HUES6 (cell line): ENCODE measurements around the gene ADGRD1.

Experiments
- H3K27ac ChIP-seq: 2 replicates; pipeline ENCODE4 v1.7.0; 2013; ENCODE audit warnings: low read depth, mild to moderate bottlenecking, low read length, inconsistent platforms
- H3K27me3 ChIP-seq: 2 replicates; pipeline ENCODE4 v1.6.1; 2013; ENCODE audit warnings: low read length; ENCODE audit not compliant: control insufficient read depth, insufficient read depth
- H3K36me3 ChIP-seq: 2 replicates; pipeline ENCODE4 v1.6.1; 2013; ENCODE audit warnings: low read length; ENCODE audit not compliant: control insufficient read depth, insufficient read depth
- H3K4me1 ChIP-seq: 2 replicates; pipeline ENCODE4 v1.6.1; 2013; ENCODE audit warnings: low read length; ENCODE audit not compliant: control insufficient read depth, insufficient read depth
- H3K4me3 ChIP-seq: 2 replicates; pipeline ENCODE4 v1.5.1; 2013; ENCODE audit warnings: low read depth, low read length
- H3K9ac ChIP-seq: one replicate; pipeline ENCODE4 v1.6.1; 2013; ENCODE audit warnings: mild to moderate bottlenecking, low read length
- H3K9me3 ChIP-seq: 2 replicates; pipeline ENCODE4 v1.6.1; 2013; ENCODE audit warnings: low read depth, low read length; ENCODE audit not compliant: control insufficient read depth, insufficient read depth

ADGRD1 gene

DNA sequence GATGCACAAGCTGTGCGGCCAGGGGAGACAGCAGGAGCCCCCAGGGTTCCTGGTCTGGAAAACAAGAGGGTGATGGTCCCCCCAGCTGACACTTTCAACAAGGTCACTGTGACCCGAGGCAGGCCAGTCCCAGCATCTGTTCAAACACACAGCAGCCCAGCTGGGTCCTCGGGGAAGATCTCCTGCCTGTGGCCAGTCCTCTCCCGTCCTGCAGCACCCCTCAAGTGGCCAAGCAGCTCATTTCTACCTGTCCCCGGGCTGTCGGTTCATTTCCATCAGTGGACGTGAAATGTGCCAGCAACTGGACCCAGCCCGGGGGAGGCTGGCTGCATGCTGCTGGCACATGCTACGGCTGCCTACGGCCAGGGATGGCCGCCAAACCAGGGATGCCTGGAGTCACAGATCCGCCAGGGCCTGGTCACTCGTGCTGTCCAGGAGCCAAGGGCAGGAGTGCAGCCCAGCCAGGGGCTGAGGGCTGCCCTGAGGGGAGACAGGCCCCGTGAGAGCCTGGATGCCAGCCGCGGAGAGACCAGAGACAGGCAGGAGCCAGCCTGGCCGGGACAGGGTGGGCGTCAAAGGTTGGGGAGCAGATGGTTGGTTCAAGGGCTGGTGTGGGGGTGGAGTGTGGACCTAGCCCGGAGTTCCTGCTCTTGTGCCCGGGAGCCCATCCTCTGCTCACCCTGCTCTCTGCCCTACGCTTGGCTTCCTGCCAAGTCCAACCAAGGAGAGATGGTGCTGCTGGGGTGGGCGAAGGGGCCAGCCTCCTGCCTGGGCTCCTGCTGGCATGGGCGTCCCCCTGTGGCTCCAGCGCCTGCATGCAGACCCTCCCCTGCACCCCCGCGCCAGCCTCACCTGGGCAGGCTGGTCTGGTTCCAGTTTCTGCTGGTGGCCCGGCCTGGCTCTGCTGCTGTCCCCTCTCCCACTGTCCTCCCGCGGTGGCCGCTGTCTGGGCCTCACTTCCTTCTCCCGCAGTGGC is 143.8 kb downstream of the ADGRD1 start:
- H3K9me3 ChIP-seq, result peaks cover 5% of the 10 kb centered on the region
- no peaks in the 10 kb centered on the region for H3K36me3 ChIP-seq
- H3K4me3 ChIP-seq, result no peak overlapping the region
- no peak overlapping the region for H3K27ac ChIP-seq
- no peaks in the 10 kb centered on the region for H3K27me3 ChIP-seq
- no peaks in the 10 kb centered on the region for H3K4me1 ChIP-seq
- no peak overlapping the region for H3K9ac ChIP-seq

DNA sequence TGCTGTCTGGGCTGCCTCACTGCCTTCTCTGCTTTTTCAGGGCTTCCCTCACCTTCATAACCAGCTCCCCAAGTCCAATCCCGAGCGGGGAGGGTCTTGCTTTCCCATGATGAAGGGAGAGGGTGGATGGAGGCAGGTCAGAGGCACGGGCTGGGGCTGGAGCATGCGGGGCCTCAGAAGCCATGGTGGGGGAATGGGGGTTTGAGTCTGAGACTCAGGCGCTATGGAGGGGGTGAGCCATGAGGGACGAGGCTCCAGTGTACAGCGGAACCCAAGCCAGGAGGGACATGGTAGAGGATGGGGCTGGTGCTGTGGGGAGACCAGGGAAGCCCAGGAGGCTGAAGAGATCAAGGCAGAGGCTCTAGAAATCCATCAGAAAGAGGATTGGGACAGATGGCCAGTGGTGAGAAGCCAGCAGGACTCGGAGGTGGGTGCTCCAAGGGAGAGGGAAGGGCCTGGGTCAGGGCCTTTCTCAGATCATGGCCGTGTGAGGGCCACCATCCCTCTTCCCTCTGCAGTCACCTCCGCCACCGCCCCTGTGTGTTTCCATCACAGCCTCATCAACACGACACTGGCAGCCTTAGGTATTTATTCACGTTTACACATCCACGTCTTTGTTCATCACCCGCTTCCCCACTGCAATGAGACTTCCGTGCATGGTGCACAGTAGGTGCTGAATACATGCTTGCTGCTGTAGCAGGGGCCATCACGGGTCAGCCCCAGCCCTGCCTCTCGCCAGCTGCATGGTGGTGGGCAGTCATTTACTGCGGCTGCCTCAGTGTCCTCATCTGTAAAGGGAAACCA is 144.7 kb downstream of the ADGRD1 start:
- H3K9ac ChIP-seq, result no peak overlapping the region
- no peak overlapping the region for H3K27ac ChIP-seq
- H3K9me3 ChIP-seq, result peaks cover 5% of the 10 kb centered on the region
- H3K4me1 ChIP-seq, result no peaks in the 10 kb centered on the region
- H3K4me3 ChIP-seq, result no peak overlapping the region
- H3K36me3 ChIP-seq, result no peaks in the 10 kb centered on the region
- H3K27me3 ChIP-seq, result no peaks in the 10 kb centered on the region

- no peaks in the 10 kb centered on the region for H3K36me3 ChIP-seq
- H3K4me1 ChIP-seq, result no peaks in the 10 kb centered on the region
- H3K27me3 ChIP-seq, result no peaks in the 10 kb centered on the region
- no peak overlapping the region for H3K9ac ChIP-seq
- H3K9me3 ChIP-seq, result peaks cover 5% of the 10 kb centered on the region
- no peak overlapping the region for H3K4me3 ChIP-seq
- H3K27ac ChIP-seq, result no peak overlapping the region
Observed at GRCh38 chr12:131100031-131100674, 146.4 kb downstream of the ADGRD1 start.

- H3K4me3 ChIP-seq, result no peak overlapping the region
- H3K27ac ChIP-seq, result no peak overlapping the region
- H3K4me1 ChIP-seq, result no peaks in the 10 kb centered on the region
- H3K9ac ChIP-seq, result no peak overlapping the region
- H3K36me3 ChIP-seq, result no peaks in the 10 kb centered on the region
- peaks cover 4% of the 10 kb centered on the region; the same call in 1 of the 2 replicates for H3K27me3 ChIP-seq
- H3K9me3 ChIP-seq, result peaks cover 5% of the 10 kb centered on the region
Observed at GRCh38 chr12:131101006-131101405, 147.3 kb downstream of the ADGRD1 start.

DNA sequence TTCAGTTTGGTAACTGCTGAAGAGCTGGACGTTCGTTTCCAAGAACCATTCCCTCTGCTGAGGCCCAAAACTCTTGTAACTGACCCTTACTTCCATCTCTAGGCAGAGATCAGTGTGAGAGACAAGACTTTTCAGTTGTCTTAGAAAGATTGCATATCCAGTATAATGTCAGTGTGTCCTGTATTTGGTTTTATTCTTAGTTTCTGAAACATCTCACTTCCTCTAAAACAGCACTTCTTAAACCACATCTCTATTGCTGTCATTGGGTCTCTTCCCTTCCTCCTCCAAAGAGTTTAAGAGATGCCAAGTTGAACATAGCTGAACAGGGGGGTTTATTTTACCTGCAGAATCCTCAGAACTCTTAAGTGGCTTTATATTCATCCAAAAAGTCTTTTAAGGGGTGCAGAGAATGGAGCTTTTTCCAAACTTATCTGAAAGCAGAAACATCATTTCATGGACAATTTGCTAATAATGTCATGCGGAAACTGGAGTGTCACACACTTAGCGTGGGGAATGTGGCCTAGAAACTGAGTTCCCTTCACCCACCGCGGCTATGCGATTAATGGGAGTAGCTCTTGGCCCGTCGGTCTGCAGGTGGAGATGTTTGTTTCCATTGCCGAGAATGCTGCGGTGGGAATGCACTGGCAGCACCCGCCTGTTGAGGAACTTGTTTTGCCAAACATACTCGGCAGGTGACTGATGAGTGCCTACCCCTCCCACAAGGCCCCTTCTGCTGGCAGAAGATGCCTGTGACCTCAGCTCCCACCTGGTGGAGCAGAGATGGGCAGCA is 148.2 kb downstream of the ADGRD1 start:
- Histone ChIP-seq H3K27me3 (peaks cover 9% of the 10 kb centered on the region; the same call in 1 of the 2 replicates), H3K27ac (no peak overlapping the region), H3K9me3 (peaks cover 5% of the 10 kb centered on the region), H3K4me1 (no peaks in the 10 kb centered on the region), H3K9ac (no peak overlapping the region), H3K36me3 (no peaks in the 10 kb centered on the region), H3K4me3 (no peak overlapping the region)

DNA sequence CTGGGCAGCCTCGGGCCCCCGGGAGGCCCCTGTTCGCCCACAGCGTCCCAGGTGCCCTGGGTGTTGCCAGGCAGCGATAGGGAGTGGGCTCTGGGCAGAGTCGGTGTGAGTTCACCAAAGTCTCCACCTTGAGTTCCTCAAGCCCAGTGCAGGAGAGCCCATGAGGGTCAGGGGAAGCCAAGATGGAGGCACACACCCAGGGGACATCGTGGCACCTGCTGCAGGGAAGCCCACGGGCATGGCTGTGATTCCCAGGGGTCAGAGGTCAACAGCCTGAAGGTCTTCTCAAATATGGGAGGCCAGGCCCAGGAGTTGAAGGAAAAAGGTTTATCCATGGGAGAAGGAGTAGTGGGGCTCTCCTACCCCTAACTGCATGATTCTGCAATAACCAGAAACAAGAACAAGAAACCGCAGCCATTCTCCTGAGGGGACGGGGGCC is 148.8 kb downstream of the ADGRD1 start:
- Histone ChIP-seq H3K4me1 (no peaks in the 10 kb centered on the region), H3K27ac (no peak overlapping the region), H3K4me3 (no peak overlapping the region), H3K27me3 (peaks cover 9% of the 10 kb centered on the region; the same call in 1 of the 2 replicates), H3K9ac (no peak overlapping the region), H3K36me3 (no peaks in the 10 kb centered on the region), H3K9me3 (peaks cover 5% of the 10 kb centered on the region)

GRCh38 chr12:131102991-131103668 is 149.4 kb downstream of the ADGRD1 start:
- Histone ChIP-seq H3K4me1 (no peaks in the 10 kb centered on the region), H3K9me3 (peaks cover 5% of the 10 kb centered on the region), H3K9ac (no peak overlapping the region), H3K4me3 (no peak overlapping the region), H3K27ac (no peak overlapping the region), H3K27me3 (peaks cover 9% of the 10 kb centered on the region; the same call in 1 of the 2 replicates), H3K36me3 (no peaks in the 10 kb centered on the region)

DNA sequence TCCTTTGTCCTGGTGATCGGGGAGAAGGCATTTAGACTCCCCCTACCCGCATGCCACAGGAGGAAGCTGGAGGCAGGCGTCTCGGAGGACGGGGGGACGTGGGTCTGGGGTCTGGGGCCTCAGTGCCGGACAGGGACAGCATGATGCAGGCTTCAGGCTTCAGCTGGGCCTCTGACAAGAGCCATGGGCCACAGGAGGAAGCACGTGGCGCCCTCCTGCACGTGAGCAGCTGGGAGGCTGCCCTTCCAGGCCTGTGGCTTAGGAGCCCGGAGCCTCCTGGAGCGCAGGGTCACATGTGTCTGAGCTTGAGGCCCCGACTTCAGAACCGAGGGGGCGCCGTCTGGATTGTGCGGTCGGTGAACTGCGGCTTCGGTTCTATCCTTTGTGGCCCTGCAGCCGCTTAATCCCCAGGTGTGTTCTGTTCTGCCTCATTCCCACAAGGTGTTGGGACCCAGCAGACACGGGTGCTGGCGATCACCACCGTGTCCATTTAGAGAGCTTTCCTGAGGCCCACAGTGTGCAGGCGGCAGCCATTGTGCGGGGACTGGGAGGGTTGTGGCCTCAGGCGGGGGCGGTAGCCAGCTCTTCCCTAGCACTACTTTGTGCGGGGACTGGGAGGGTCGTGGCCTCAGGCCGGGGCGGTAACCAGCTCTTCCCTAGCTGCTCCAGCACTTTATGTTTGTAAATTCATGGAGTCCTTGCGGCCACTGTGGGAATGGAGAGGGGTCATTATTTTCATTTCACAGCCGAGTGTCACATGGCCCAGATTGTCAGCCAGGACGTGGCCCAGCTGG is 150.2 kb downstream of the ADGRD1 start:
- no peaks in the 10 kb centered on the region for H3K4me1 ChIP-seq
- H3K27ac ChIP-seq, result no peak overlapping the region
- H3K9me3 ChIP-seq, result peaks cover 8% of the 10 kb centered on the region
- H3K9ac ChIP-seq, result no peak overlapping the region
- peaks cover 9% of the 10 kb centered on the region; the same call in 1 of the 2 replicates for H3K27me3 ChIP-seq
- H3K4me3 ChIP-seq, result no peak overlapping the region
- no peaks in the 10 kb centered on the region for H3K36me3 ChIP-seq

DNA sequence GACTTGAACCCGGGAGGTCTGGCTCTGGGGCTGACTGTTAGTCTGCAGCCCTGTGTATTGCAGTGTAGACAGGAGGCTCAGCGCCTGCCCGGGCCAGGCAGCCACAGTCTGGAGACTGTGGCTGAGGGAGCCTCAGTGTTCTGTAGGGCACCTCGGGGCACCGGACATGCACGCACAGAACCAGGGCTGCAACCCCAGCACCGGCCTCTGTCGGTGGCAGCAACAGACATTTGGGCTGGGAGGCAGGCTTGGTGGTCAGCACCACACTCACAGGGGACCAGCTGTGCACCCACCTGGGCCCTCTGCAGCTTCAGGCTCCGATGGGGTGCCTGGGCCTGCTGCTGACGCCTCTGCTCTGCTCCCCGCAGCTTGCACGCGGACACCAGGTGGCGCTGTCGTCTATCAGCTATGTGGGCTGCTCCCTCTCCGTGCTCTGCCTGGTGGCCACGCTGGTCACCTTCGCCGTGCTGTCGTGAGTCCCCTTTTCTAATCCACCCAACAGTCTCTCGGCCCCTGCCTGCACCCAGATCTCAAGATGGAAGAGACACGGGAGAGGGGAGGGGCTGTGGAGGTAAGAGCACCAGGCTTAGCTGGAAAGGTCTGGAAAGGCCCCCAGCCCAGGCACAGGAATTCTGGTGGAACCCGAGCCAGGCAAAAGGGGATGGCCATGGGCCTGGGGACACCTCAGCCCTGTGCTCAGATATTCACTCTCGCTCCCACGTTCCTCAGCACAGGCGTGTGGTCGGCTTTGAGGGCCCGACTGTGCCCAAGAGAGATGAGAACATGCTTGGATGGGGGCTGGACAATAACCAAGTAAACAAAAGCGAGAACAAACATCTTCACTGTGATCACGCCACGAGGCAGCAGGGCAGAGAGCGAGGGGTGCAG is 151.0 kb downstream of the ADGRD1 start:
- Histone ChIP-seq H3K36me3 (no peaks in the 10 kb centered on the region), H3K27ac (no peak overlapping the region), H3K4me3 (no peak overlapping the region), H3K9ac (no peak overlapping the region), H3K27me3 (peaks cover 9% of the 10 kb centered on the region; the same call in 1 of the 2 replicates), H3K4me1 (no peaks in the 10 kb centered on the region), H3K9me3 (peaks cover 8% of the 10 kb centered on the region)
